Measurements from ENCODE around the gene QSER1.

The QSER1 gene

GRCh38 chr11:32913445-32913844 is 20.8 kb downstream of the QSER1 start:
- TF ChIP-seq CTCF (conservative IDR thresholded peaks at IDR 0.05; ENCODE audit: low read depth, low read length) = no peak
- no peak for DNase-seq (ENCODE audit: low read depth)
- H3K4me3 ChIP-seq (ENCODE audit: low read depth, low read length) = no peak overlapping the region

- no peak for TF ChIP-seq CTCF (conservative IDR thresholded peaks at IDR 0.05; ENCODE audit: low read depth, low read length)
- H3K4me3 ChIP-seq (ENCODE audit: low read depth, low read length) = no peak overlapping the region
- no peak for DNase-seq (ENCODE audit: low read depth)
Observed at GRCh38 chr11:32916361-32916760, 23.8 kb downstream of the QSER1 start.

GRCh38 chr11:32916994-32917393 is 24.4 kb downstream of the QSER1 start:
- TF ChIP-seq CTCF (conservative IDR thresholded peaks at IDR 0.05; ENCODE audit: low read depth, low read length) = no peak

GRCh38 chr11:32918427-32918826 is 25.8 kb downstream of the QSER1 start:
- no peak for TF ChIP-seq CTCF (conservative IDR thresholded peaks at IDR 0.05; ENCODE audit: low read depth, low read length)
- no peak overlapping the region for H3K4me3 ChIP-seq (ENCODE audit: low read depth, low read length)
- peak; percentile 10 for DNase-seq (ENCODE audit: low read depth)

More at GRCh38 chr11:32916994-32917393, 24.4 kb downstream of the QSER1 start:
- H3K4me3 ChIP-seq (ENCODE audit: low read depth, low read length) = no peak overlapping the region
- DNase-seq (ENCODE audit: low read depth) = no peak

- no peak overlapping the region for H3K4me3 ChIP-seq (ENCODE audit: low read depth, low read length)
- no peak for TF ChIP-seq CTCF (conservative IDR thresholded peaks at IDR 0.05; ENCODE audit: low read depth, low read length)
- no peak for DNase-seq (ENCODE audit: low read depth)
Observed at GRCh38 chr11:32919338-32919737, 26.7 kb downstream of the QSER1 start.

- H3K4me3 ChIP-seq (ENCODE audit: low read depth, low read length) = no peak overlapping the region
- no peak for DNase-seq (ENCODE audit: low read depth)
- no peak for TF ChIP-seq CTCF (conservative IDR thresholded peaks at IDR 0.05; ENCODE audit: low read depth, low read length)
Observed at GRCh38 chr11:32920570-32920969, 28.0 kb downstream of the QSER1 start.

- DNase-seq (ENCODE audit: low read depth) = no peak
- no peak overlapping the region for H3K4me3 ChIP-seq (ENCODE audit: low read depth, low read length)
- TF ChIP-seq CTCF (conservative IDR thresholded peaks at IDR 0.05; ENCODE audit: low read depth, low read length) = no peak
Observed at GRCh38 chr11:32921204-32921603, 28.6 kb downstream of the QSER1 start.

All from choroid plexus epithelial cell (primary cell).